Esophagus squamous epithelium (tissue), 5 donors: ENCODE results near the gene DGAT2. TPM values are rescaled to one million over a fixed set of nuclear protein-coding genes. Genes with fewer than 3 reads are reported as not detected.

Experiments used
- DNase-seq: peaks from one replicate; lab custom pipeline; 2025; lab: John Stamatoyannopoulos, UW
- H3K27ac ChIP-seq, 4 donors: fragments of 200-600 bp; sonication (generic); one replicate each; pipeline ENCODE4 v1.5.1; 2016 to 2019; ENCODE audit warnings: mild to moderate bottlenecking in 1 of 4
- H3K27me3 ChIP-seq, 4 donors: fragments of 200-600 bp; sonication (generic); 1 replicate in 3 of 4; 2 replicates in 1 of 4; pipeline versions ENCODE4 v1.5.1 to v1.6.0; 2017 to 2021; ENCODE audit warnings: antibody characterized with exemption in 1 of 4
- H3K36me3 ChIP-seq, 3 donors: fragments of 200-600 bp; sonication (generic); one replicate each; pipeline ENCODE4 v1.5.1; 2016 to 2019
- H3K4me1 ChIP-seq, 3 donors: fragments of 200-600 bp; sonication (generic); one replicate each; pipeline ENCODE4 v1.5.1; 2017 to 2019
- H3K4me3 ChIP-seq, 4 donors: fragments of 200-600 bp; sonication (generic); 1 replicate in 3 of 4; 2 replicates in 1 of 4; pipeline ENCODE4 v1.5.1; 2016 to 2019; ENCODE audit warnings: mild to moderate bottlenecking in 2 of 4, moderate library complexity in 1 of 4
- H3K9me3 ChIP-seq, 3 donors: fragments of 200-600 bp; sonication (generic); one replicate each; pipeline ENCODE4 v1.5.1; 2016 to 2019
- POLR2A ChIP-seq, 4 donors: fragments of 450-650 bp; IDR thresholded peaks; one replicate each; pipeline ENCODE4 v1.6.1; 2017; ENCODE audit warnings: antibody characterized with exemption in 4 of 4, mild to moderate bottlenecking in 4 of 4, moderate library complexity in 3 of 4
- WGBS, 2 donors: methylation state at CpG; one replicate each; pipeline ENCODE4 v1.1.5; 2018; 5-methylcytosine and 5-hydroxymethylcytosine counted together
- intact Hi-C: fragments of 100-400 bp; cut with DNase I; formaldehyde crosslinking; loops from one replicate; pipeline ENCODE4 v1.15.0; 2022
- total RNA-seq, 4 donors: library from RNA; depleted of rRNA; stranded (reverse); fragments of >200 nt; gene quantifications; one replicate each; pipeline ENCODE4 v1.1.0, GENCODE V29; 2016
- TF ChIP-seq, protein P1 (sequence below), 6 experiments: fragments of 450-650 bp in 4 of 6; fragments of 200-600 bp in 2 of 6; sonication (generic) in 2 of 6; IDR thresholded peaks; one replicate each; pipeline ENCODE4 v1.5.1; 2016 to 2019; ENCODE audit warnings: antibody characterized with exemption in 6 of 6, mild to moderate bottlenecking in 4 of 6, moderate library complexity in 4 of 6
- donor health status: DM: yes; HTN: yes; CAD: no.

Gene DGAT2
- total RNA-seq, 4 donors from 2014 or later = 6.1 to 29.3 (median 19.2) TPM

- TF ChIP-seq, protein P1, sequence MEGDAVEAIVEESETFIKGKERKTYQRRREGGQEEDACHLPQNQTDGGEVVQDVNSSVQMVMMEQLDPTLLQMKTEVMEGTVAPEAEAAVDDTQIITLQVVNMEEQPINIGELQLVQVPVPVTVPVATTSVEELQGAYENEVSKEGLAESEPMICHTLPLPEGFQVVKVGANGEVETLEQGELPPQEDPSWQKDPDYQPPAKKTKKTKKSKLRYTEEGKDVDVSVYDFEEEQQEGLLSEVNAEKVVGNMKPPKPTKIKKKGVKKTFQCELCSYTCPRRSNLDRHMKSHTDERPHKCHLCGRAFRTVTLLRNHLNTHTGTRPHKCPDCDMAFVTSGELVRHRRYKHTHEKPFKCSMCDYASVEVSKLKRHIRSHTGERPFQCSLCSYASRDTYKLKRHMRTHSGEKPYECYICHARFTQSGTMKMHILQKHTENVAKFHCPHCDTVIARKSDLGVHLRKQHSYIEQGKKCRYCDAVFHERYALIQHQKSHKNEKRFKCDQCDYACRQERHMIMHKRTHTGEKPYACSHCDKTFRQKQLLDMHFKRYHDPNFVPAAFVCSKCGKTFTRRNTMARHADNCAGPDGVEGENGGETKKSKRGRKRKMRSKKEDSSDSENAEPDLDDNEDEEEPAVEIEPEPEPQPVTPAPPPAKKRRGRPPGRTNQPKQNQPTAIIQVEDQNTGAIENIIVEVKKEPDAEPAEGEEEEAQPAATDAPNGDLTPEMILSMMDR (IDR thresholded peaks at IDR 0.05) = no peak
- no peak for TF ChIP-seq POLR2A (IDR thresholded peaks at IDR 0.05)
- H3K27ac ChIP-seq = no peak overlapping the region
- H3K9me3 ChIP-seq = no peaks in the 10 kb centered on the region
- 91 to 100% methylated on average over 1 to 3 of the region's 4 CpGs for WGBS, 2 donors
- no peaks in the 10 kb centered on the region for H3K36me3 ChIP-seq
- DNase-seq = no peak
- intact Hi-C loops = no loop called here
- no peaks in the 10 kb centered on the region for H3K4me1 ChIP-seq
- no peaks in the 10 kb centered on the region for H3K27me3 ChIP-seq
- H3K4me3 ChIP-seq = no peak overlapping the region
Observed at GRCh38 chr11:75783416-75784084, 15.0 kb downstream of the DGAT2 start.

DNA sequence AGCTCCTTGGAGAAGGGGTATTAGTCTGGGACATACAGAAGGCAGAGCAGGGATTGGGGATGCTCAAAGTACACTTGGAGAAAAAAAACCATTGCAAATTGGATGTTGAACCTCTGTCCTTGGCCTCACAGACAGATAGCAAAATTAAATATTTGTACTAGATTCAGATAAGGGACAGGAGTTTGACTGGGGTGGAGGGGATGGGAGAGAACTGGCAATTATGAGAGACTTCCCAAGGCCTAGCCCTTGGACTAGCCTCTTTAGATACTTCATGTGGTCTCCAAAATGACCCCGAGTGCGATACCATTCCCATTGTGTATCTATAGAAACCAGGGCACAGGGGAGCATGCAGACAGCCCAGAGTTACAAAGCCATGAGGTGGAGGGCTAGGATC, 15.5 kb downstream of the DGAT2 start:
- no peaks in the 10 kb centered on the region for H3K9me3 ChIP-seq
- H3K4me1 ChIP-seq = no peaks in the 10 kb centered on the region
- DNase-seq = no peak
- WGBS, 2 donors = 79 to 83% methylated on average over 2 of the region's 2 CpGs
- intact Hi-C loops = no loop called here
- no peak overlapping the region for H3K4me3 ChIP-seq
- H3K36me3 ChIP-seq = no peaks in the 10 kb centered on the region
- no peak overlapping the region for H3K27ac ChIP-seq
- H3K27me3 ChIP-seq = no peaks in the 10 kb centered on the region
- no peak for TF ChIP-seq POLR2A (IDR thresholded peaks at IDR 0.05)
- TF ChIP-seq, protein P1 (IDR thresholded peaks at IDR 0.05) = no peak

GRCh38 chr11:75784506-75784905, 15.9 kb downstream of the DGAT2 start:
- no peaks in the 10 kb centered on the region for H3K4me1 ChIP-seq
- H3K27ac ChIP-seq = no peak overlapping the region
- no peaks in the 10 kb centered on the region for H3K36me3 ChIP-seq
- intact Hi-C loops = no loop called here
- H3K27me3 ChIP-seq = no peaks in the 10 kb centered on the region
- TF ChIP-seq, protein P1 (IDR thresholded peaks at IDR 0.05) = no peak
- no peak for TF ChIP-seq POLR2A (IDR thresholded peaks at IDR 0.05)
- DNase-seq = no peak
- WGBS, 2 donors = 100% methylated on average over 1 of the region's 1 CpG
- H3K4me3 ChIP-seq = no peak overlapping the region
- no peaks in the 10 kb centered on the region for H3K9me3 ChIP-seq

- no peak overlapping the region for H3K4me3 ChIP-seq
- no peaks in the 10 kb centered on the region for H3K9me3 ChIP-seq
- no peaks in the 10 kb centered on the region for H3K36me3 ChIP-seq
- no peak overlapping the region for H3K27ac ChIP-seq
- DNase-seq = no peak
- intact Hi-C loops = no loop called here
- 66% methylated on average over 4 of the region's 4 CpGs; no CpG with 5 or more reads in 1 of the 2 donors for WGBS, 2 donors
- H3K4me1 ChIP-seq = no peaks in the 10 kb centered on the region
- no peaks in the 10 kb centered on the region for H3K27me3 ChIP-seq
- no peak for TF ChIP-seq POLR2A (IDR thresholded peaks at IDR 0.05)
- TF ChIP-seq, protein P1 (IDR thresholded peaks at IDR 0.05) = no peak
Observed at GRCh38 chr11:75785187-75785586, 16.6 kb downstream of the DGAT2 start.

- Histone ChIP-seq H3K4me1 (peaks cover 0 to 5% (median 0%) of the 10 kb centered on the region in 3 donors), H3K9me3 (no peaks in the 10 kb centered on the region), H3K36me3 (no peaks in the 10 kb centered on the region), H3K27ac (no peak overlapping the region), H3K27me3 (no peaks in the 10 kb centered on the region), H3K4me3 (no peak overlapping the region)
- intact Hi-C loops = no loop called here
- TF ChIP-seq, protein P1 (IDR thresholded peaks at IDR 0.05) = no peak
- TF ChIP-seq POLR2A (IDR thresholded peaks at IDR 0.05) = no peak
- no peak for DNase-seq
- WGBS, 2 donors = 82 to 89% methylated on average over 7 to 8 of the region's 8 CpGs
Observed at GRCh38 chr11:75786101-75786736, 17.6 kb downstream of the DGAT2 start.
